Large intestine (tissue), 3 donors: ENCODE data around the gene NKX3-2. TPM values are rescaled to one million over a fixed set of nuclear protein-coding genes. Genes with fewer than 3 reads are reported as not detected.
A peak's percentile ranks its signal among the peaks of the same experiment; 100 is the strongest.

Experiments
- DNase-seq, 2 donors: peaks; one replicate each; pipeline versions ENCODE4 v3.0.0 to v3.0.0-alpha.2; 2013
- H3K27ac ChIP-seq: one replicate; pipeline ENCODE4 v1.5.1; 2013; ENCODE audit warnings: low read length
- H3K27me3 ChIP-seq: 2 replicates; pipeline ENCODE4 v1.6.1; 2013; ENCODE audit warnings: low read length; ENCODE audit not compliant: control insufficient read depth, insufficient read depth
- H3K36me3 ChIP-seq: 2 replicates; pipeline ENCODE4 v1.6.1; 2013; ENCODE audit warnings: low read length; ENCODE audit not compliant: control insufficient read depth, insufficient read depth
- H3K4me1 ChIP-seq: one replicate; pipeline ENCODE4 v1.6.1; 2013; ENCODE audit warnings: low read length; ENCODE audit not compliant: control insufficient read depth, insufficient read depth
- H3K4me3 ChIP-seq: one replicate; pipeline ENCODE4 v1.5.1; 2013; ENCODE audit warnings: low read length
- H3K9me3 ChIP-seq: one replicate; pipeline ENCODE4 v1.6.1; 2013; ENCODE audit warnings: mild to moderate bottlenecking, low read depth, low read length, moderate library complexity; ENCODE audit not compliant: control insufficient read depth
- WGBS: methylation state at CpG from one replicate; pipeline ENCODE4 v1.1.5; 2013; ENCODE audit warnings: low lambda C conversion rate; ENCODE audit not compliant: insufficient coverage; 5-methylcytosine and 5-hydroxymethylcytosine counted together
- polyA plus RNA-seq: library from polyadenylated mRNA; unstranded; fragments of 120-200 nt; gene quantifications from one replicate; pipeline ENCODE4 v1.2.1, GENCODE V29; 2013

NKX3-2 gene
- polyA plus RNA-seq, 1 donor, result 1.7 TPM

DNA sequence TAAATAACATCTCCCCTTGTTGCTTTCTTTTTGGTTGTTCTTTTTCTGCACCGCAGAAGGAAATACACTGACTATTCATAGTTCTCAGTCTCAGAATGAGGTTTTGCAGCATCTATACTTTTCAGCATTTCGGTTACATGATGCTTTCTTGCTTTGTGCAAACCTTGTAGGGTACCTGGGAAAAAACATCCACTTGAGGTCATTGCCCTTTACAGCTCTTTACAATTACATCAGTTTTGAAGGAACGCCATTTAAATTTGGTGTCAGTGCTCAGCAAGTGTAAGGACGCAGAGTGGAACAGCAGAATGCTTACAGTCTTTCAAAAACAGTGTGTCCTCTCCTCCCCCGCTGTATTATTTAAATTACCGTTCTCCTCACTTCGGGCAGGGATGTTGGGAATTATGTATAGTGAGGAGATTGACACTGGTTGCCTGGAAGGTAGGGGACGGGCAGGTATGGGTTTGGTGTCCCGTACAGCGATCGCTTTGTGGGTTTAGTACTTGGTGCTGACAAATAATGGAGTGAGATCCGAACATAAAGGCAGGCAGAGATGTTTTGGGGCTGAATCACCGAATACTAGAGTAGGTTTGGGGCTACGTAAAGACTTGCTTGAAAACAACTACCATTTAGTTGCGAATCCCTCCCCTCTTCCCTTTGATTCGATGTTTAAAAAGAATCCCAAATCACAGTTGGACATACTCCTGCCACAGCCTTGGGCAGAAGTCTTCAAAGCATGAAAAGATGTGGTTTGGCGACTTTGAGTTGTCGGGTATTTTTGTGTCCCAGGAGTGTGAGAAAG, 2.0 kb upstream of the NKX3-2 start:
- Histone ChIP-seq H3K4me3 (no peak overlapping the region), H3K27me3 (peaks cover 83% of the 10 kb centered on the region)
- 0% methylated on average over 1 of the region's 18 CpGs for WGBS

GRCh38 chr4:13545394-13545808, 1.1 kb upstream of the NKX3-2 start:
- DNase-seq, result no peak
- H3K27me3 ChIP-seq, result peaks cover 92% of the 10 kb centered on the region
- H3K4me1 ChIP-seq, result peaks cover 18% of the 10 kb centered on the region
- no peak overlapping the region for H3K27ac ChIP-seq
- H3K36me3 ChIP-seq, result no peaks in the 10 kb centered on the region
- H3K9me3 ChIP-seq, result peaks cover 12% of the 10 kb centered on the region
- WGBS, result 25% methylated on average over 4 of the region's 8 CpGs
- peak overlapping the region; percentile 51 for H3K4me3 ChIP-seq

More for the DNA sequence above, 2.0 kb upstream of the NKX3-2 start:
- no peak for DNase-seq
- Histone ChIP-seq H3K4me1 (peaks cover 18% of the 10 kb centered on the region), H3K27ac (no peak overlapping the region), H3K9me3 (peaks cover 12% of the 10 kb centered on the region), H3K36me3 (no peaks in the 10 kb centered on the region)

GRCh38 chr4:13544606-13545393, 492 bp upstream of the NKX3-2 start:
- Histone ChIP-seq H3K27me3 (peaks cover 93% of the 10 kb centered on the region), H3K4me1 (peaks cover 18% of the 10 kb centered on the region), H3K36me3 (no peaks in the 10 kb centered on the region), H3K27ac (peak overlapping the region; percentile 58), H3K4me3 (peak overlapping the region; percentile 51), H3K9me3 (peaks cover 12% of the 10 kb centered on the region)
- DNase-seq, result peak; percentile 37 to 69
- WGBS, result no CpG with 5 or more reads among the region's 54 CpGs

GRCh38 chr4:13543032-13543838, 1.1 kb downstream of the NKX3-2 start:
- Histone ChIP-seq H3K9me3 (peaks cover 14% of the 10 kb centered on the region), H3K4me1 (peaks cover 14% of the 10 kb centered on the region), H3K36me3 (no peaks in the 10 kb centered on the region), H3K27me3 (peaks cover 93% of the 10 kb centered on the region), H3K27ac (peak overlapping the region; percentile 29), H3K4me3 (peak overlapping the region; percentile 46)
- no CpG with 5 or more reads among the region's 30 CpGs for WGBS
- DNase-seq, result no peak

DNA sequence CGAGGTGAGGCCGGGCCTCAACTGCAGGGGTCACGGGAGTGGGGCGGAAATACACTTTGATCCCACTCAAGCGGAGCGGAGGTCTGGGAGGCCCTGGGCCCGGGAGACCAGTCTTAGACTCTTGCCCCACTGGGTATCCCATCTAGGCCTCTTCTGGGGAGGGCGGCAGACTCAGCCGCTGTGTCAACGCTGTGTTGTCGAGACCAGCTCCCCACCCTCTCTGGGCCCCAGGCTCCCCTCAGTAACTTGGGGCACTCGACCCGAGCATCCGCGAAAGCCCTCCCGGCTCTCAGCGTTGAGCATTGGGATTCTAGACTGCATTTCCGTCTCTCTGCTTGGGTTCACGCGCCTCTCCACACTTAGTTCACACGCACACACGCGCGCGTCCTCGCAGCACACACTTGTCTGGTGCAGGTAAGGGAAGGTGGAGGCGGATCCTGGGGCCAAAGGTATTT, 1.7 kb downstream of the NKX3-2 start:
- no CpG with 5 or more reads among the region's 27 CpGs for WGBS
- Histone ChIP-seq H3K27ac (no peak overlapping the region), H3K27me3 (peaks cover 93% of the 10 kb centered on the region), H3K9me3 (peaks cover 14% of the 10 kb centered on the region), H3K4me3 (peak overlapping the region; percentile 1), H3K4me1 (peaks cover 14% of the 10 kb centered on the region), H3K36me3 (no peaks in the 10 kb centered on the region)
- no peak for DNase-seq

DNA sequence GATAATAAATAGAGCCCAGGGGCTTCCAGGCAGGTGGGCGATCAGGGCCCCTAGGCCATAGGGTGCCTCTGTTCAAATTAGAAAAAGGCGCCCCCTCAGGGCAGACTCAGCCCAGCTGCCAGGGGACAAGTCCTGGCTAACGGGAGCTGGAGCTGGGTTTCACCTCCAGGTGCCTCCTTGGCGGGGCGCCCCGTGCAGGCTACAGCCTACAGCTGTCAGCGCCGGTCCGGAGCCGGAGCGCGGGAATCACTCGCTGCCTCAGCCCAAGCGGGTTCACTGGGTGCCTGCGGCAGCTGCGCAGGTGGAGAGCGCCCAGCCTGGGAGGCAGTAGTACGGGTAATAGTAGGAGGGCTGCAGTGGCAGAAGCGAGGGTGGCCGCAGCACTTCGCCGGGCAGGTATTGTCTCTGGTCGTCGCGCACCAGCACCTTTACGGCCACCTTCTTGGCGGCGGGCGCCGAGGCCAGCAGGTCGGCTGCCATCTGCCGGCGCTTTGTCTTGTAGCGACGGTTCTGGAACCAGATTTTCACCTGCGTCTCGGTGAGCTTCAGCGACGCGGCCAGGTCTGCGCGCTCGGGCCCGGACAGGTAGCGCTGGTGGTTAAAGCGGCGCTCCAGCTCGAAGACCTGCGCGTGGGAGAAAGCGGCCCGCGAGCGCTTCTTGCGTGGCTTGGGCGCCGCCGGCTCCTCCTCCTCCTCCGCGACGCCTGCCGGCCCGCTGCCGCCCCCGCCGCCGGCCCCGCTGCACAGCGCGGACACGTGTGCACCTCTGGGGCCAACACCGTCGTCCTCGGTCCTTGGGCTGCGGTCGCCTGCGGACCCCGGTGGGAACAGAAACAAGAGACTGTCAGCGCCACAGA, 2.4 kb downstream of the NKX3-2 start:
- H3K4me1 ChIP-seq, result peaks cover 13% of the 10 kb centered on the region
- H3K4me3 ChIP-seq, result no peak overlapping the region
- peaks cover 12% of the 10 kb centered on the region for H3K9me3 ChIP-seq
- H3K27me3 ChIP-seq, result peaks cover 93% of the 10 kb centered on the region
- no peak overlapping the region for H3K27ac ChIP-seq
- peak in 1 of 2 donors; percentile 61 for DNase-seq
- no peaks in the 10 kb centered on the region for H3K36me3 ChIP-seq
- WGBS, result no CpG with 5 or more reads among the region's 79 CpGs

DNA sequence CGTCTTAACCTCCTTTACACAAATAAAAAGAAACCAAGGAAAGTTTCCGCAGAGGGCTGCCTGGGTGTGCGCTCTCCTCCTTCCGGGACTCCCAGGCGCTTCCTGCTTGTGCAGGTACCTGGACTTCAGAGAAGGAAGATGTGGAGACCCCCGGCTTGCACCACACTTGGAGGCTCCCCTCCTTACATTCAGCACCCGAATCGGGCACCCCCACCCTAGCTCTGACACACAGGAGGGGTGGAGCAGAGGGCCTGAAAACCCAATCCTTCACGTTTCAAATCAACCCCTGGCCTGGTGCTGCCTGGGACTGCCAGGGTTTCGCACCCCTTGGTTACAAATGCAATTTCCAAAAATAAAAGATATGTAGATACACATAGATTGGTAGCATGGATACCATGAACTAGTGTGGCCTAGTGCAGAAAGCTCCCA, 3.1 kb downstream of the NKX3-2 start:
- H3K9me3 ChIP-seq, result peaks cover 12% of the 10 kb centered on the region
- no CpG with 5 or more reads among the region's 10 CpGs for WGBS
- H3K36me3 ChIP-seq, result no peaks in the 10 kb centered on the region
- H3K4me1 ChIP-seq, result peaks cover 12% of the 10 kb centered on the region
- peaks cover 93% of the 10 kb centered on the region for H3K27me3 ChIP-seq
- no peak overlapping the region for H3K4me3 ChIP-seq
- no peak for DNase-seq
- H3K27ac ChIP-seq, result no peak overlapping the region

- DNase-seq, result no peak
- H3K27me3 ChIP-seq, result peaks cover 96% of the 10 kb centered on the region
- no peak overlapping the region for H3K4me3 ChIP-seq
- peaks cover 12% of the 10 kb centered on the region for H3K4me1 ChIP-seq
- H3K27ac ChIP-seq, result no peak overlapping the region
- peaks cover 12% of the 10 kb centered on the region for H3K9me3 ChIP-seq
- 20% methylated on average over 8 of the region's 23 CpGs for WGBS
- H3K36me3 ChIP-seq, result no peaks in the 10 kb centered on the region
Measured at GRCh38 chr4:13540446-13541175, 3.7 kb downstream of the NKX3-2 start.
